ENCODE results near the gene NSUN3. TPM values are rescaled to one million over a fixed set of nuclear protein-coding genes. Genes with fewer than 3 reads are reported as not detected.

The NSUN3 gene
- total RNA-seq, 1 donor from 2014 or later = 18.0 TPM

DNA sequence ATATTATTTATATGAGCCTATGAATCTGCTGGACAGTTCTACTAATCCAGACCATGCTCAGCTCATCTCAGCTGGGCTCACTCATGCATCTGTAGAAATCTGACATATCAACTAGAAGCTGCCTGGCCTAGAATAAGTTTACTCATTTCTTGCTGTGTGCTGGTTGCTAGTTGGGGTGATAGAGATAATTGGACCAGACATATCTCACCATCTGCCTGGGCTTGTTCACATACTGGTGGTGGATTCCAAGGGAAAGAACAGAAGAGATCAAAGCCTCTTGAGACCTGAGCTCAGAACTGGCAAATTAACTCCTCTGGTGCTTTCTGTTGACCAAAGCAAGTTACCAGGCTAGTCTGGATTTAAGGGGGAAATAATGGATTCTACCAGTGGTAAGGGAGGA is 109.1 kb downstream of the NSUN3 start:
- DNase-seq (no peak), ATAC-seq (no peak)
- Histone ChIP-seq H3K4me3 (no peak overlapping the region), H3K27ac (no peak overlapping the region), H3K27me3 (no peaks in the 10 kb centered on the region), H3K4me1 (no peaks in the 10 kb centered on the region), H3K36me3 (no peaks in the 10 kb centered on the region), H3K9me3 (no peaks in the 10 kb centered on the region)
- TF ChIP-seq, protein P1, sequence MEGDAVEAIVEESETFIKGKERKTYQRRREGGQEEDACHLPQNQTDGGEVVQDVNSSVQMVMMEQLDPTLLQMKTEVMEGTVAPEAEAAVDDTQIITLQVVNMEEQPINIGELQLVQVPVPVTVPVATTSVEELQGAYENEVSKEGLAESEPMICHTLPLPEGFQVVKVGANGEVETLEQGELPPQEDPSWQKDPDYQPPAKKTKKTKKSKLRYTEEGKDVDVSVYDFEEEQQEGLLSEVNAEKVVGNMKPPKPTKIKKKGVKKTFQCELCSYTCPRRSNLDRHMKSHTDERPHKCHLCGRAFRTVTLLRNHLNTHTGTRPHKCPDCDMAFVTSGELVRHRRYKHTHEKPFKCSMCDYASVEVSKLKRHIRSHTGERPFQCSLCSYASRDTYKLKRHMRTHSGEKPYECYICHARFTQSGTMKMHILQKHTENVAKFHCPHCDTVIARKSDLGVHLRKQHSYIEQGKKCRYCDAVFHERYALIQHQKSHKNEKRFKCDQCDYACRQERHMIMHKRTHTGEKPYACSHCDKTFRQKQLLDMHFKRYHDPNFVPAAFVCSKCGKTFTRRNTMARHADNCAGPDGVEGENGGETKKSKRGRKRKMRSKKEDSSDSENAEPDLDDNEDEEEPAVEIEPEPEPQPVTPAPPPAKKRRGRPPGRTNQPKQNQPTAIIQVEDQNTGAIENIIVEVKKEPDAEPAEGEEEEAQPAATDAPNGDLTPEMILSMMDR (IDR thresholded peaks at IDR 0.05) = no peak
- intact Hi-C loops (cut with DNase I) = no loop called here

DNA sequence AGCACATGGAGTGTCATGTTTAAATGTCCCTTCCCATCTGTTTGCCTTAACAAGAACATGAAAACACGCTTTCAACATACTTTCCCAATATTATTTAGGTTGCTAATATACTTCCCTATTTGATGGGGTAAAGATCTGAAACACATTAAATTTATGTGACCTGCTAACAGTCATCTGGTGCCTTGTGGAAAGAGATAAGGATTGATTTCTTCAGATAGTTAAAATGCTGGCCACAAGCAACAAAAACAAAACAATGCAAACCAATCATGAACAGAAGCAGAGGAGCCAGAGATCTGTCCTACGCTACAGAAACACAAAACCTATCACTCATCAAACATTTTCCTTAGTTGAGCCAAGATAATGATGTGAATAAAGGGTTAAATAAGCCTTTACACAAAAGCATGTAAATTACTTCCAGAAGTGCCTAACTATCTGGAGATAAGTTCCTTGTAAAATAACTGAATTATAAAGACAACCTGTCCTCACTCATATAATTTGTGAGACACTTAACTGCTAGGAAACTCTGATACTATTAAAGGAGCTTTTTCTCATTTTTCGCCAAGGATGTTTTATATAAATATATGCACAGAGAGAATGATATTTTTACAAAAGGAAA is 109.9 kb downstream of the NSUN3 start:
- intact Hi-C loops (cut with DNase I) = no loop called here
- Histone ChIP-seq H3K36me3 (no peaks in the 10 kb centered on the region), H3K27me3 (no peaks in the 10 kb centered on the region), H3K4me1 (no peaks in the 10 kb centered on the region), H3K4me3 (no peak overlapping the region), H3K27ac (no peak overlapping the region), H3K9me3 (no peaks in the 10 kb centered on the region)
- TF ChIP-seq, protein P1 (IDR thresholded peaks at IDR 0.05) = no peak
- ATAC-seq (no peak), DNase-seq (no peak)

DNA sequence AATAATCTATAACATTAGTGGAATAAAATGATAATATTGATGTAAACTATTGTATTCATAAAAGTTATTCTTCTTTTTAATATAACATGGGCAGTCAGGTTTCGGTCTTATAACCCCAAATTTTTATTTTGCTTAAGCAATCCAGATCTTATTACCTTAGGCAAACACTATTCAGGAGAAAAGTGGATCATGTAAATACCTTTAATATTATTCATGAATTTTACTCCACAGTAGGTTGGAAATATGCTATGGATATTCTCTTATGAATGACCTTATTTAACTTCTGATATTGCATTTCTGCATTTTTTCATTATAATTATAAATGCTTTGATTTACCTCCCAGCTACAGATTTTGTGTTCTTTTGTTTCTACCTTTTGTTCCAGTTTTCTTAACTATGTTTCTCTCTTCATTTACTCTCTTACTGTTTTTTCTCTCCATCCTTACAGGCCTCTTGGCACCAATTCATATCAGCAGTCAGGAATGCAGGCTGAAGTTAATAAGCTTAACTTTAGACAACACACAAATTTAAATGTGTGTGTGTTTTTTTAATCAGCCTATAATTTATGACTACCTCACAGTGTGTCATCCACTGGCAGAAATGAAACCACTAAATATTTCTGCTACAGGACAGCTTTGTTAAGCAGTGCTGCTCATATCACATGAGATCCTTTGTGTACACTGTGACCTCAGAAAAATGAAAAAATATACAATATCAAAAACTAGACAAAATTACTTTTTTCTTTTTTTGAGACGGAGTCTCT is 111.0 kb downstream of the NSUN3 start:
- Histone ChIP-seq H3K27ac (no peak overlapping the region), H3K36me3 (no peaks in the 10 kb centered on the region), H3K9me3 (no peaks in the 10 kb centered on the region), H3K27me3 (no peaks in the 10 kb centered on the region), H3K4me1 (no peaks in the 10 kb centered on the region), H3K4me3 (no peak overlapping the region)
- DNase-seq (no peak), ATAC-seq (no peak)
- TF ChIP-seq, protein P1 (IDR thresholded peaks at IDR 0.05) = no peak
- intact Hi-C loops (cut with DNase I) = no loop called here

DNA sequence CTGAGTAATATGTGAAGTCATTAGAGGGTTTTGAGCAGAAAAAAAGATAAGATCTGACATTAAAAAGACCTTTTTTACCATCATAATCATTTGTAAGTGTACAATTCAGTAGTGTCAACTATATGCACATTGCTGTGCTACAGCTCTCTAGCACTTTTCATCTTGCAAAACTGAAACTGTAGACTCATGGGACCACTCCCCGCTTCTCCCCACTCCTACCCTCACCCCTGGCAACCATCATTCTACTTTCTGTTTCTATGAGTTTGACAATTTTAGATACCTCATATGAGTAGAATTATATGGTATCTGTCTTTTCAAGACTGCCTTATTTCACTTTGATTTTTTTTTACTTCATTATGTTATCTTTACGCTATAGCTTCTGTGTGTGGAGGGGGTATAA is 112.8 kb downstream of the NSUN3 start:
- H3K9me3 ChIP-seq = no peaks in the 10 kb centered on the region
- H3K4me3 ChIP-seq = no peak overlapping the region
- H3K36me3 ChIP-seq = no peaks in the 10 kb centered on the region
- ATAC-seq = no peak
- intact Hi-C loops (cut with DNase I) = no loop called here
- no peaks in the 10 kb centered on the region for H3K4me1 ChIP-seq
- no peak overlapping the region for H3K27ac ChIP-seq
- TF ChIP-seq, protein P1 (IDR thresholded peaks at IDR 0.05) = no peak
- no peak for DNase-seq
- no peaks in the 10 kb centered on the region for H3K27me3 ChIP-seq

DNA sequence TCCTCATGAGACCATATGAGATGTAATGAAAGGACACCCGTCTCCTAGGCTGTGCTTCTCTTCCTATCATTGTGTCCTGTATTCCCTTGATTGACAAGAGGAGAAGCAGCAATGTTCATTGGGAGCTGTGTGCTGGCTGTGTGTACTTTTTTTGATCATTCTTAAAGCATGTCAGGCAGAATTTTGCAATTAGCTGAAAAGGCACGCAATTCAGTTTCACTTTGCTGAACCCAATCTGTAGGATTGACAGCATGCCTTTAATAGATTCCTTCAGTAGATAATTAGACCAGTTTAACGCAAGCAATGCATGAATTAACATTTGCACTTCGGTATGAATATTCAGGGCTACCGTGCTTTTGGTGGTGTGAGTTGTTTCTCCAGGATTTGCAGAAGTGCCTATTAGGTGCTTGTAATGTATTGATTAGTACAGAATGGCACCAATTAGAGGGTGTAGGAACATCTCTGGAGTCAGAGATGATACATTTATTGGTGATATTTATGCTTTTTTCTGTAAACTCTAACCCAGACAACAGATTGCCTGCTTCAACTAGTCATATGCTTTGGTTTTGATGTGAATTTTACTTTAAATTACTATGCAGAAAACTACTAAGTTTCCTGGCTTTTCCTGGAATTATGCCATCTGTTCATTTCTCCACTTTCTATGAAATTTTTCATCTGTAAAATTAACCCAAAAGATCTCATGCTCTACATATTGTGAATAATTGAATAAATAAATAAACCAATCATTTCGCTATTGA is 114.3 kb downstream of the NSUN3 start:
- no peak for ATAC-seq
- Histone ChIP-seq H3K27ac (no peak overlapping the region), H3K4me1 (no peaks in the 10 kb centered on the region), H3K27me3 (no peaks in the 10 kb centered on the region), H3K9me3 (no peaks in the 10 kb centered on the region), H3K36me3 (no peaks in the 10 kb centered on the region), H3K4me3 (no peak overlapping the region)
- TF ChIP-seq, protein P1 (IDR thresholded peaks at IDR 0.05) = no peak
- DNase-seq = no peak
- intact Hi-C loops (cut with DNase I) = no loop called here

Other genes with a start within 250 kb of the NSUN3 start
- 70.5 TPM for gene PROS1, start 89.2 kb upstream of the NSUN3 start, total RNA-seq
- gene ARL13B, start 82.9 kb upstream of the NSUN3 start, total RNA-seq = 20.3 TPM
- gene STX19, start 34.5 kb upstream of the NSUN3 start, total RNA-seq = 2.8 TPM
- 8.1 TPM for gene DHFR2, start 145 bp upstream of the NSUN3 start, total RNA-seq

All from upper lobe of right lung (tissue), 1 donor.